ENCODE data around the gene SERTAD4.
A peak's percentile ranks its signal among the peaks of the same experiment; 100 is the strongest.
"Not testable (repeated sequence)": the region's sequence is repeated elsewhere in the genome, so short reads cannot be mapped to it uniquely, and the experiment has no call there.

Gene SERTAD4

DNA sequence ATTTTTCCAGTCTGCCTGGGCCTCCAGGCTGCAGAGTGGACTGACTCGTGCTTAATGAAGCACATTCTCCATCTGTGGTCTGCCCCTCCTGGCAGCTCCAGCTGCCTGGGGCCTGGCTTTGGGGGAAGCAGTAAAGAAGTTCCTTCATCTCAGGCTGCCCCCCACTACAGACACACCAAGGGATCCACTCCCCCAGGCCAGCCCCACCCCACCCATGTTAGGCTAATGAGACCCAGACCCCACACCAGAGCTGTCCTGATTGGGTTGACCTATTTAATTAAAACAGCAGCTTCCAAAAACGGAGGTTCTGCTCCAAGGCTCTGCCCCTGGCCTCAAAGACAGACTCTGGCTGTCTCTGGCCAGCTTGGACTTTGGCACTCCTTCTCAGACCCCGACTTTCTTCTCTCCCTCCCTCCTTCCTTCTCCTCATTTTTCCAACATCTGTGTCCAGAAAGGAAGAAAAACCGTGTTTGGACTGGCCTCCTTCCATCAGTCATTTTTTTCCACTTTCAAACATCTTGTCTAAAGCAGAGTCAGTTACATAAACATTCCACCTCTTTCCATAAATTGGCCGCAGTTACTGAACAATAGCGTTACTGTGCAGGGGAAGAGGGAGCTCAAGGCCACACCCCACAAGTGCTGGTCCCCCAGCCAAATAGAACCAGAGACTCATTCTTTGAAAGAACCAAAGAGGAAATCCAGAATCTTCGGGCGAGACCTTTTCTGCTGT is 29.7 kb downstream of the SERTAD4 start:
- no peak for DNase-seq

DNA sequence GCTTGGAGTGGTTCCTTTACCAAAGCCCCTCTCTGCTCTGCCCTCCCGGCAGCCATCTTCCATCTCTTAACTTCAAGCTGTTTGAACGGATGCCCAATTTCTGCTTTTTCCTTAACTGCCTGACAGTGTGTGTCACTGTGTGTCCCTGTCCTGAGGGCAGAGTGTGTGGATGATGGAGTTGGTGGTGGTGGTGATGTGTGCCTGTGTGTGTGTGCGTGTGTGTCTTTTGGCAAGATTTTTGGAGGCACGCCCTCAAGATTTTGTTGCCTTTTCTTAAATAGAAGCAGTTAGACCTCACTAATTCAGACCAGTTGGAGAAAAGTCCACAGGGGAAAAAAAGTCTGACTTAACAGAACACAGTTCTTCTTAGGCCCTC is 30.3 kb downstream of the SERTAD4 start:
- no peak for DNase-seq

DNA sequence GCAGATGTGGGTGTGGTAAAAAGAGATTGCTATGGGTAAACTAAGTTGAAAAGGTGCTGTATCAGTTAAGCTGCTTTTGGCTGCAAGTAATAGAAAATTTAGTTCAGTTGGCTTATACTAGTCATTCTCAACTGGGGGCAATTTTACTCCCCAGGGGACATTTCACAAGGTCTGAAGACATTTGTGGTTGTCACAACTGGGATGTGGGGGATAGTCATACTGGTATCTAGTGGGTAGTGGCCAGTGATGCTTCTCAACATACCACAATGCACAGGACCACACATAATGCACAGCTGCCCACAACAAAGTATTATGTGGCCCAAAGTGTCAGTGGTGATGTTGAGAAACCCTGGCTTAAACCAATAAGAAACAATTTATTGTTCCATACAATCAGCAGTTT is 31.4 kb downstream of the SERTAD4 start:
- DNase-seq: no peak

DNA sequence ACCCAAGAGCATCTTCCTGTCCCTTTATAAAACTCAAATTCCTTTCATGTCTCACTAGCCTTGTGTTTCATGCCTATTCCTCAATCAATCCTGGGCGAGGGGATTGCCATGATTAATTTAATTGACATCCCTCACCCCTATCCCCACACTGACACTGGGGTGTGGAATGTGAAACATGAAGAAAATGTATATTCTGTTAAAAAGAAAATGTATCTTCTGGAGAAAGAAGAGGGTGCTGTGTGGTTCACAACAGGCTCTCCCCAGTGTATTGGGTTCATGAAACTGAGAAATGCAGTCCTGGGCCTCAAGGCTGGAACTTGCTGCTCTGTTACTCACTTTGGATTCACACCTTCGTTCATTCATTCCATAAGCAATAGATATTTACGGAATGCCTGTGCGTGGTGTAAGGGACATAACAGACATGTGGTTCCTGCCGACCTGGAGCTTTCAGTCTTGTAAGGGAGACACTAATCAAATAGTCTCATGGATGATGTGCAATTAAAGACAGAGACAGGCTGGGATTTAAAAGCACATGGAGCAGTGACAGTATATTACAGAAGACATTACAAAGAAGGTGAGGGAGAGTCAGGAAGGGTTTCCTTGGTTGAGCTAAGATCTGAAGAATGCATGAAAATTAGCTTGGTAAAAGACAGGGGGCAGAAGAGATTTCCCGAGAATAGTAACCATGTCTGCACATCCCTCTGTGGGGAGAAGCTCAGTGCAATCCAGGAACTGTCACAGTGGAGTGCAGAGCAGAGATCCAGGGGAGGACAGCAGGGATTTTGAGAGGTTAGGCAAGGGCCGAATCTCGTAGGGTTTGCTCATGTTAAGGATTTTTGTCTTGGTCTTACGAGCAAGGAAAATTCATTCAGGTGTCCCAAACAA is 32.1 kb downstream of the SERTAD4 start:
- DNase-seq: no peak

DNA sequence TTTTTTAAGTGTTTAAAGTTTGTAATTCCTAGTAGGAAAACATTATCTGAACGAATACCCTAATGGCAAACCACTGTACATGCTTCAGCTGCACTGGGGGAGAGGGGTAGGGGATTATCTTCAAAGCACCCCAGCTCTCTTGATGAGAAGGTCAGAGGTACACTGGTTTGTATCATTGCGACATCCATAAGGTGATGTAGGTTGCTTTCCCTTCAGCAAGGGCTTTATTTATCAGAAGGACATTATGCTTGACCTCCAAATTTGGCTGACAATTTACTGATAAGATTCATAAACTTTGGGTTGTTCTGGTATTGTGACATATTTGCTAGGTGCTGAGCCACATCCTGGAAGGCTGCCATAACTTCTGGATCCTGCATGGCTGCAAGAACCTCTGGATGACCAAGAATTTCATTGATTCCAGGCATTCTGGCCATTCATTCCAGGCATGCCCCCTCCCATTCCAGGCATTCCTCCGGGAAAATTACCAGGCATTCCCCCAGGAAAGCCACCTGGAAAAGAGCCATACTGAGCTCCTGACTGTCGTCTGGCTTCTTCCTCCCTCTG is 32.9 kb downstream of the SERTAD4 start:
- not testable (repeated sequence) for DNase-seq

DNA sequence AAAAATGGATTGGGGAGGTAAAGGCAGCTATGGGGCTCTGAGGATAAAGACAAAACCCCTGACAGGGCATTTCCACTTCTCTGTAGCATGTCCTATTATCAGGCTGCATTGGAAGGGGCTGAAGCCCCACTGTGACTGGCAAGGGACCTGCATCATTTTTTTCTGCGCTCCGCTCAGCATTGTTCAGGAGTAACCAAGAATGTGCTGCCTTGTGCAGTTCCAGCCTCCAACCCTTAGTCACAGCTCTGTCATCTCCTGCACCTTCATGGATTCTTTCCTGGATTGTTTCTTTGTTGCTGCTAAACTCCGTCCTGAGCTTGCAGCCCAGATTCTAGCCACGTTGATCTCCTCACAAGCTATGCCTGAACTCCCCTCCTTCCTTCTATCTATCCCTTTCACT is 37.4 kb downstream of the SERTAD4 start:
- DNase-seq: no peak

DNA sequence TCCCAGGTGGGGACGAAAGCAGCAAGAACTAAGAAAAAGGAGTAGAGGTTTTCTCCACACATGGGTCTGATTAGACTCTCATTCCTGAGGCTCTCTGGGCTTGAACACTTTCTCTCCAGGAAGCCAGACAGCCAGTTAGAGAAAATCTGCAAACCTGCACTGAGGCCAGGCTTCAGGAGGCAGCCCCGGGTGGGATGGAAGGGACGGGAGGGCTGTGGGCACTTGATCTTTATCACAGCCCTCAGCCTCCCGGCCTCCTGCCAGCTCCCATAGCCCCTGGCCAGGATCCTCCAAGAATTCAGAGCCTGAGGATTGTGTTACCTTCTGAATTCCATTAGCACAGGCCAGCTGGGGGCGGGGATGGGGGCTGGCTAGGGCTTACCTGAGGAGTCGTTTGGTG is 40.1 kb downstream of the SERTAD4 start:
- no peak for DNase-seq

DNA sequence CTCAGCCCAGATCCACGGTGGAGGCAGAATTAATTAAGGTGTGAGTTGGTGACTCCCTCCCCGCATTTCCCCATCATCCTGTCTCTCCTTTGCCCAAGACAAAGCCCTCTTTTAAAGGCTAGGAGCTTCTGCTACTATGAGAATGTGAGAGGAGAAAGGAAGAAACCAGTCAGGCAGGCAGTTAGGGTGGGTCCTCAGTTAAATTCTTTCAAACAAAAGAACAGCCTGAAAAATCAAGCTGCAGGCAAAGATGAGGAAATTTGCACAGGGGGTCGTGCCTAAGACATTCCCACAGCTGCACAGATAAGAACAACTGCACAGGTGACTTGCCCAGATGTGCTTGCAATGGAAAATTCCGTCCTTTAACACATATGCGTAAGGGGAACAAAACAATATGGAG is 47.6 kb downstream of the SERTAD4 start:
- no peak for DNase-seq

DNA sequence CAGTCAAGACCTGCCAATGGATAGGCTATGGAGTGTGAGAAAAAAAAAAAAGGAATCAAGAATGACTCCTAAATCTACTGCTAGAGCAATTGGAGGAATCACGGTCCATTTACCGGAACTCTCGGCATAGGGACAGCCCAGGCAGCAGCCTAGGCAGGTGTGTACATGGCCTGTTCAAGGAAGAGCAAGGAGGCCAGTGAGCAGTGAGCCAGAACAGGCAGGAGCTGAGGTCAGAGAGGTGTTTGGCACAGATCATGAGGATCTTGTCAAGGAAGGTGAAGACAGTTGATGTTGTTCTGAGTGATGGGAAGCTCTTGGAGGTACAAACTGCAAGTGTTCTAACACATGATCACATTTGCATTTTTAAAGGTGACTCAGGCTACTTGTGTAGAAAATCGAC is 55.5 kb downstream of the SERTAD4 start:
- DNase-seq: no peak

DNA sequence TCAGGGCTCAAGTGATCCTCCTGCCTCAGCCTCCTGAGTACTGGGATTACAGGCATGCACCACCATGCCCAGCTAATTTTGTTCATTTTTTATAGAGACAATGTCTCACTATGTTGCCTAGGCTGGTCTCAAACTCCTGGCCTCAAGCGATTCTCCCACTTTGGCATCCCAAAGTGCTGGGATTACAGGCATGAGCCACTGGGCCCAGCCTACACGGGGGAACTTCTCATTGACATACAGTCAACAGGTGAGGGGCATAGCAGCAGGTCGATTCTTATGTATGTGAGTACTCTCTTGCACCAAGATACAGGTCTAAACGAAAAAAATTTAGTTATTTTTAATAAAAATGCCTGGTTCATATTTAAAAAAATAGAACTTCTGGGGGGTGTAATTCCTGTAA is 56.7 kb downstream of the SERTAD4 start:
- DNase-seq: no peak

DNA sequence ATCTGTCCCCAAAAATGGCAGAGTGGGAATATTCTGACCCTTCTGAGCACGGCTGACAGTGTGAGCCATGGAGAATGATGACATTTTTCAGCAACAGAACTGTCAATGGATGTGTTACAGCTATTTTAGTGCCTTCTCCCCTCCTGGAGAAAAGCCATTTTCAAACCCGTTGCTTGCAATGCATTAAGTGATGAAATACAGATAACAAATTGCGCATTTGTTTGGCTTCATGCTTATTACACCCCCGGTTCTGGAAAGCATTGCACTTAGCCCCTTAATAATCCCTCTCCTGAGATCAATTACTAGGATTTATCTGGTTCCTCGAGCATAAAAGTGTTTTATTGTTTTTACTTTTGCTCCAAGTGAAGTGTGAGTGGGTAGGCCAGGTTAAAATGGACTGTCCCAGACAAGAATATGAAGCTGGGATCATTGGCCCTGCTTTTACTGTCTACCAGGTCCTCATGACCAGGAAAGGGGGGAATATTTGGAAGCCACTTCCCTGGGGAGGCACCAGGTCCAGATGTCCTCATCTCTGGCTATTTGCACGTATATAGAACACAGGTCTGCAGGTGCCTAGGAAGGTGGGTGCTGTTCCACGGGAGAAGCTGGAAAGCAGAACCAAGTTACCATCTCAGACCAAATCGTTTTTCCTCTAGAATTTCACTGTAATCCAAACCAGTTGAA is 58.6 kb downstream of the SERTAD4 start:
- DNase-seq: no peak

DNA sequence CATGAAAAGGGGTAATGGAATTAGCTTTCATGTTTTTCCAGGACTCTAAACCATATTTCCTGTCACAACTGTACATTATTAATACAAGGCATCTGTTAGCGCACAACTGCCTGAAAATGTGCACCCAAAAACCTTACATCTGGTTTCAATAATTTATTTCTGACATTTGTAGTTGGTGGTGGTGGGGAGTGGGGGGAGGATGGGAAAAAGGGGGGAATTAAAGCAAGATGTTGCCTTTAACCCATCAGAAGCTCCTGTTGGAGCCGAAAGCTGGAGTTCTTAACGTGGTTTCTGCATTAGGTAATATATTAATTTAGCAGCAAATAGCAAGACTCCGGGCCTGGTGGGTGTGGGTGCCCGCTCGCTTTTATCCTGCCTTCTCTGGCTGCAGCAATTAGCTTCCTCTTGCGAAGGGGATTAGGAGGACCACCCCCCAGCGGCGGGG is 59.2 kb downstream of the SERTAD4 start:
- no peak for DNase-seq

DNA sequence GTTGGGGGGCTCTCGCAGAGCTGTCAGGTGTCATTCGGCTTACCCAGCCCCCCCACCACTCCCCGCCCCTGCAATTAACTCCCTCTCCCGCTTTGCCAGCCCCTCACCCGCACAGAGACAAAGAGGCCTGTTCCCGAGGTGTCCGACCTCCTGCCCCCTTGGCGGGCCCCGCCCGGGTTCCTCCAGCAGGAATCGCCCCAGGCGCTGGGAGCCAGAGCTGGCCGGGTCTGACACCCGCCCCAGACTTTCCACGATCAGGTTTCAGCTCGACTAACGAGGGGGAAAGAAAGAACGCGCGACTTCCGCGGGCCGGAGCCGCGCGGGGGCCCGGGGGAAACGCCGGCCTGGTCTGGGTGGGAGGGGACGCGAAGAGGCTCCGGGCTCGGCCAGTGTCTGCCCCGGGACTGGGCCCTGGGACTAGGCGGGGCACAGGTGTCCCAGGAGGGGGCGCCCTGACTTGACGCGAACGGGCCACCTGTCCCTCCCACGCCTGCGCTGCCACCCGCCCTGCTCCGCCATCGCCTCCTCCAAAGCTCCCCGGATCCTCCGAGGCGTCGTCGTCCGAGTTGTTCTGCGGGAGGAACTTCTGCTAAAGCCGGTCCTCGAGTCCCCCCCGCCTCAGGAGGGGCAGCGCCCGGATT is 59.8 kb downstream of the SERTAD4 start:
- DNase-seq: peak; percentile 11

DNA sequence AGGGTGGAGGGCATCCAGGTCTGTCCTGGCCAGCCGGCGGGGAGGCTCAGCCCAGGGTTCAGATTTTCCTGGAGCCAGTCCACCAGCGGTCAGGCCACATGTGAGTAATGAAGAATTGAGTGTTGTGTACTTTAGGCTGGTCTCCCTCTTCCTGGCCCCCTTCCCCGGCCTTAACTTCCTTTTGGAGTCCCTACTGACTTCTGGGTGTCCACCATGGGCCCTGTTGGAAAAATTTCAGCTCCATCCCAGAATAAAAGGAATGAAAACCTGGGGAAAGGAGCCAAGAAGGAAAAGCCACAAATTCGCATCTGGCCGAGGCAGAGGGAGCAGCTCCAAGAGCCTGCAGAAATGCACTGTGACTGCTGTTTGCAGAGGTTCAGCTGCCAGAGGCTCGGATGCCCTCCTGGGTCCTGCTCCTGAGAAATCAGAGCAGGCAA is 60.6 kb downstream of the SERTAD4 start:
- no peak for DNase-seq

DNA sequence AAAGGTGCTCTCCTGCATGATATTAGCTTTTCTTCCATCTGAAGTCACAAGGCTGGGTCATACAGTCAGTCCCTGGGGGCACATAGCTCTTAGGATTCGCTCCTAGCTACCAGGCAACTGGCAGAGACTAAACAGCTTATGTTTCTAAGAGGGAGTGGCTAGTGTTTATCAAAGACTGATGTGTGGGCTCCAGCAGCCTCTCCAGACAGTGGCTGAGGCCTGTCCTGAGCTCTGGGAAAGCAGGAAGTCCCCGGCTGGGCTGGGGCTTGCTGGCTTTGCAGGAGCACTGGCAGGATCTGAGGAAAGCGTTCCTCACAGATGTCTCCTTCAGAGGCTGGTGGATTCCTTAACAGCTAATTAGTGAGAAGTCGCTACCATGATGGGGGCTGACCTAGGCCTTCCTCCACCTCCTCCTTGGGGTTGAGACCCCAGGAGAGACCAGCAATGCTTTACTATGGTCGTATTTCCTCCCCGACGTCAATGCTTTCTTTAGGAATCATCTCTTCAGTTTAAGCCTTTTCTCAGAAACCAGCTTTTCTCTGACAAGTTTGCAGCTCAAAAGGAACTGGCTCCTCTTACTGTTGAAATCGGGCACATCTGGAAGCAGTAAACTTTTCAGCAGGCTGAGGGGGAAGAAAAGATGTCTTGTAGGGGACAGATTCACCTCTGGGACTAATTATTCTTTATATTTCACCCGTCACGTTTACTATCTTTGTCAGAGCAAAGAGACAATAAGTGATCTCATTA is 62.6 kb downstream of the SERTAD4 start:
- no peak for DNase-seq

Measured in hematopoietic multipotent progenitor cell treated with erythropoietin and hydrocortisone succinate and interleukin-3 and kit ligand, for 6 days (in vitro differentiated cells).